Activated CD4-positive, alpha-beta T cell treated with anti-CD3 and anti-CD28 coated beads for 24 hours (primary cell): ENCODE data around the gene SMARCA4.
"Not testable (repeated sequence)": the region's sequence is repeated elsewhere in the genome, so short reads cannot be mapped to it uniquely, and the experiment has no call there.

ENCODE experiments used
- DNase-seq, 2 donors: peaks; one replicate each; pipeline ENCODE4 v3.0.0-alpha.2; 2020; ENCODE audit warnings: low read depth in 2 of 2

Gene SMARCA4

DNA sequence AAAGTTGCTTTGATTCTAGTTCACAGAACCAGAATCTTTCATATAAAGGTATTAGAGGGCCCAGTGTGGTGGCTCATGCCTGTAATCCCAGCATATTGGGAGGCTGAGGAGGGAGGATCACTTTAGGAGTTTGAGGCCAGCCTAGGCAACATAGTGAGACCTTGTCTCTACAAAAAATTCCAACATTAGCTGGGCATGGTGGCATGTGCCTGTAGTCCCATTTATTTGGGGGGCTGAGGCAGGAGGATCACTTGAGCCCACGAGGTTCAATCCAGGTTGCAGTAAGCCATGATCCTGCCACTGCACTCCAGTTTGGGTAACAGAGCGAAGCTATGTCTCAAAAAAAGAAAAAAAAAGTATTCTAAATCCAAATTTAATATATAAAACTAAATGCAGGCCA lies 137.5 kb downstream of the SMARCA4 start:
- no peak for DNase-seq

DNA sequence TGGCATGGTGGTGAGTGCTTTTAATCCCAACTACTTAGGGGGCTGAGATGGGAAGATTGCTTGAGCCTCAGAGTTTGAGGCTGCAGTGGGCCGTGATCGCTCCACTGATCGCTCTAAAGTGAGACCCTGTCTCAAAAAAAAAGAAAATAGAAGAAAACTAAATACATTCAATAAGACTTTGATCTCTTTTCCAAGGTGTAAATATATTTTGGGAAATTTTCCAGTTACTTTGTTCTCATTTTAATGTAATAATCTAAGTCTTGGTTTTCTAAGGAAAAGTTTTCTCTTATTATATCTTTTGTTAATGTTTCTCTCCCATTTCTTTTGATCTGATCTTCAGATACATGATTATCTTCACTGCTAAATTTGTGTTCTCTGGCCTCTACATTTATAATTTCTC lies 138.0 kb downstream of the SMARCA4 start:
- DNase-seq, result no peak

DNA sequence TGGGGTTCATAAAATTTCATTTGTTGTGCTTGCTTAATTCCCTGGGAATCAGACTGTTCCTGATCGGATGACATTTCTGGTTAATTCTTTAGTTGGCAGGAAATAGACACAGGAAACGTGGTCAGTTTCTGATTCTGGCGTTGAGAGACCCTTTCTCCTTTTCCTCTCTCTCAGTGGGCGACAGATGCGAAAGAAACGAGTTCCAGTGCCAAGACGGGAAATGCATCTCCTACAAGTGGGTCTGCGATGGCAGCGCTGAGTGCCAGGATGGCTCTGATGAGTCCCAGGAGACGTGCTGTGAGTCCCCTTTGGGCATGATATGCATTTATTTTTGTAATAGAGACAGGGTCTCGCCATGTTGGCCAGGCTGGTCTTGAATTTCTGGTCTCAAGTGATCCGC lies 139.2 kb downstream of the SMARCA4 start:
- DNase-seq, result no peak

DNA sequence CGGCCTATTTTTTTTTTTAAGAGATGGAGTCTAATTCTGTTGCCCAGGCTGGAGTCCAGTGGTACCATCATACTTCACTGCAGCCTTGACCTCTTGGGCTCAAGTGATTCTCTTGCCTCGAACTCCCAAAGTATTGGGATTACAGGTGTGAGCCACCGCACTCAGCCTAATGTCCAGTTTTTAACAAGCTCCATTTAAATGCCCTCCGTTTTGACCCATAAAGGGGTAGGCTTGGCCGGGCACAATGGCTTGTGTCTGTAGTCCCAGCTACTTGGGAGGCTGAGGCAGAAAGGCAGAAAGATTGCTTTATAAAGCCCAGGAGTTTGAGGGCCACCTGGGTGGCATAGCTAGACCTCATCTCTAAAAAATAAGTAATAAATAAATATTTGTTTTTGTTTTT lies 140.2 kb downstream of the SMARCA4 start:
- DNase-seq, result no peak

DNA sequence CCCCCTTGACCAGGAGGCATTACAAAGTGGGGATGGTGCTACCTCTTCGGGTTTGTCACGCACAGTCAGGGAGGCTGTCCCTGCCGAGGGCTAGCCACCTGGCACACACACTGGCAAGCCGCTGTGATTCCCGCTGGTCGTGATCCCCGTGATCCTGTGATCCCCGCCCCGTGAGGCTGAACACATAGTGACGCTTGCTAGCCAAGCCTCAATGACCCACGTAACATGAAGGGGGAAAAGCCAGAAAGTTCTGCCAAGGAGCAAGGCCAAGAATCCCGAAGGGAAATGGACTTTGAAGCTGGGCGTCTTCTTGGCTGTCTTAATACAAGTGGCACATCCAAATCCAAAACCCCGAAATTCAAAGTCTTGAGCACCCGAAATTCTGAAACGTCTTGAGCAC lies 142.1 kb downstream of the SMARCA4 start:
- DNase-seq, result no peak

DNA sequence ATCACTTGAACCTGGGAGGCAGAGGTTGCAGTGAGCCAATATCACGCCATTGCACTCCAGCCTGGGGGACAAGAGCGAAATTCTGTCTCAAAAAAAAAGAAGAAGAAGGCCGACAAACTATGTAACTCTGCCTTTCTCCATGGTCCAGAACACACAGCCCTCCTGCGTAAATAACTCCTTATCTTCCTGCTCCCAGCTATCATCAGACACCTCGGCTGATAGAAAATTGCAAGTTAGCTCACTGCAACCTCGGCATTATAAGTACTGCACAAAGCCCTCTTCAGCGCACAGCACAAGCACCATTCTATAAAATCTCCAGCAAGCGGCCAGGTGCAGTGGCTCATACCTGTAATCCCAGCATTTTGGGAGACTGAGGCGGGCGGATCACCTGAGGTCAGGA lies 142.8 kb downstream of the SMARCA4 start:
- DNase-seq, result not testable (repeated sequence)

DNA sequence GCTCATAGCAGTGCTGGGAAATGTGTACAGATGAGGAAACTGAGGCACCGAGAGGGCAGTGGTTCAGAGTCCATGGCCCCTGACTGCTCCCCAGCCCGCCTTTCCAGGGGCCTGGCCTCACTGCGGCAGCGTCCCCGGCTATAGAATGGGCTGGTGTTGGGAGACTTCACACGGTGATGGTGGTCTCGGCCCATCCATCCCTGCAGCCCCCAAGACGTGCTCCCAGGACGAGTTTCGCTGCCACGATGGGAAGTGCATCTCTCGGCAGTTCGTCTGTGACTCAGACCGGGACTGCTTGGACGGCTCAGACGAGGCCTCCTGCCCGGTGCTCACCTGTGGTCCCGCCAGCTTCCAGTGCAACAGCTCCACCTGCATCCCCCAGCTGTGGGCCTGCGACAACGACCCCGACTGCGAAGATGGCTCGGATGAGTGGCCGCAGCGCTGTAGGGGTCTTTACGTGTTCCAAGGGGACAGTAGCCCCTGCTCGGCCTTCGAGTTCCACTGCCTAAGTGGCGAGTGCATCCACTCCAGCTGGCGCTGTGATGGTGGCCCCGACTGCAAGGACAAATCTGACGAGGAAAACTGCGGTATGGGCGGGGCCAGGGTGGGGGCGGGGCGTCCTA lies 144.3 kb downstream of the SMARCA4 start:
- no peak for DNase-seq

DNA sequence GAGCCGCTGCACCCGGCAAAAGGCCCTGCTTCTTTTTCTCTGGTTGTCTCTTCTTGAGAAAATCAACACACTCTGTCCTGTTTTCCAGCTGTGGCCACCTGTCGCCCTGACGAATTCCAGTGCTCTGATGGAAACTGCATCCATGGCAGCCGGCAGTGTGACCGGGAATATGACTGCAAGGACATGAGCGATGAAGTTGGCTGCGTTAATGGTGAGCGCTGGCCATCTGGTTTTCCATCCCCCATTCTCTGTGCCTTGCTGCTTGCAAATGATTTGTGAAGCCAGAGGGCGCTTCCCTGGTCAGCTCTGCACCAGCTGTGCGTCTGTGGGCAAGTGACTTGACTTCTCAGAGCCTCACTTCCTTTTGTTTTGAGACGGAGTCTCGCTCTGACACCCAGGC lies 145.6 kb downstream of the SMARCA4 start:
- no peak for DNase-seq

DNA sequence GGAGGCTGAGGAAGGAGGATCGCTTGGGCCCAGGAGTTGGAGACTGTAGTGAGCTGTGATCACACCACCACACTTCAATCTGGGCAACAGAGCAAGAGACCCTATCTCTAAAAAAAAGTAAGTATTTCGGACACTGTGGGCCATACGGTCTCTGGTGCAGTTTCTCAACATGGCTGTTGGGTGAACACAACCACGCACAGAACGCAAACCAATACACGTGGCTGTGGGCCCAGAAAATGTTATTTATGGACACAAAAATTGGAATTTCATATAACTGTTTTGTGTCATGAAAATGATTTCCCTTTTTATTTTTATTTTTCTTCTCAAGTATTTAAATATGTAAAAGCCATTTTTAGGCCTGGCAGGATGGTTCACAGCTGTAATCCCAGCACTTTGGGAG lies 147.9 kb downstream of the SMARCA4 start:
- DNase-seq, result no peak

DNA sequence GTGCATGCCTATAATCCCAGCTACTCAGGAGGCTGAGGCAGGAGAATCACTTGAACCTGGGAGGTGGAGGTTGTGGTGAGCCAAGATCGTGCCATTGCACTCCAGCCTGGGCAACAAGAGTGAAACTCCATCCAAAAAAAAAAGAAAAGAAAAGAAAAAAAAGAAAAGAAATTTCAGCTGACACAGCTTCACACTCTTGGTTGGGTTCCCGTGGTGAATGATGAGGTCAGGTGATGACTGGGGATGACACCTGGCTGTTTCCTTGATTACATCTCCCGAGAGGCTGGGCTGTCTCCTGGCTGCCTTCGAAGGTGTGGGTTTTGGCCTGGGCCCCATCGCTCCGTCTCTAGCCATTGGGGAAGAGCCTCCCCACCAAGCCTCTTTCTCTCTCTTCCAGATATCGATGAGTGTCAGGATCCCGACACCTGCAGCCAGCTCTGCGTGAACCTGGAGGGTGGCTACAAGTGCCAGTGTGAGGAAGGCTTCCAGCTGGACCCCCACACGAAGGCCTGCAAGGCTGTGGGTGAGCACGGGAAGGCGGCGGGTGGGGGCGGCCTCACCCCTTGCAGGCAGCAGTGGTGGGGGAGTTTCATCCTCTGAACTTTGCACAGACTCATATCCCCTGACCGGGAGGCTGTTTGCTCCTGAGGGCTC lies 150.4 kb downstream of the SMARCA4 start:
- DNase-seq, result no peak

DNA sequence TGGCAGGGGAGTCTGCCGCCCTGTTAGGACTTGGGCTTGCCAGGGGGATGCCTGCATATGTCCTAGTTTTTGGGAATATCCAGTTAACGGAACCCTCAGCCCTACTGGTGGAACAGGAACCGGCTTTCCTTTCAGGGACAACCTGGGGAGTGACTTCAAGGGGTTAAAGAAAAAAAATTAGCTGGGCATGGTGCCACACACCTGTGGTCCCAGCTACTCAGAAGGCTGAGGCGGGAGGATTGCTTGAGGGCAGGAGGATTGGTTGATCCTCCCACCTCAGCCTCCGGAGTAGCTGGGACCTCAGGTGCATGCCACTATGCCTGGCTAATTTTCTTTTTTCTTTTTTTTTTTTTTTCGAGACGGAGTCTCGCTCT lies 150.9 kb downstream of the SMARCA4 start:
- DNase-seq, result no peak
